NOMO-1 treated with dmso at 0.1 percent for 144 hours (cell line): ENCODE data around the gene ATF7.
A peak's percentile ranks its signal among the peaks of the same experiment; 100 is the strongest.

Experiments used
- DNase-seq: peaks from one replicate; lab custom pipeline; 2025; ENCODE audit not compliant: unreplicated experiment; lab: John Stamatoyannopoulos, UW

The ATF7 gene

DNA sequence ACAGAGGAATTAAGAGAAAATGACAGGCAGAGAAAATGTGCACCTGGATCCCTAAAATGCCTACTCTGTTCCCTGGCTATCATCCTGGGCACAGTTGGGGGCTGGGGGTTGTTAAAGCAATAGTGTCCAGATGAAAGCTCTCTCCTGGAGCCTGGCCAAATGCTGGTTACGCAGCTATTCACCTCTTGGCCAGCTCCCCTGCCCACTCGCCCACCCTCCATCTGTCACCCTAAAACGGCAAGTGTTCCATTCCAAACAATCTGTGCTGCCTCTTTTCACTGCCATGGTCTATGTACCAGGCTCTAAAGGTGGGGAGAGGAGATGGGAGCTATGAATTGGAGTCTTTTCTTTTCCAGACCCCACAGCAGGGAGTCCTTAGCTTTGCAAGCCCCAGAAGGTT, 94.2 kb downstream of the ATF7 start:
- no peak for DNase-seq

- DNase-seq = no peak
These were observed 95.3 kb downstream of the ATF7 start for GRCh38 chr12:53530920-53531319.

DNA sequence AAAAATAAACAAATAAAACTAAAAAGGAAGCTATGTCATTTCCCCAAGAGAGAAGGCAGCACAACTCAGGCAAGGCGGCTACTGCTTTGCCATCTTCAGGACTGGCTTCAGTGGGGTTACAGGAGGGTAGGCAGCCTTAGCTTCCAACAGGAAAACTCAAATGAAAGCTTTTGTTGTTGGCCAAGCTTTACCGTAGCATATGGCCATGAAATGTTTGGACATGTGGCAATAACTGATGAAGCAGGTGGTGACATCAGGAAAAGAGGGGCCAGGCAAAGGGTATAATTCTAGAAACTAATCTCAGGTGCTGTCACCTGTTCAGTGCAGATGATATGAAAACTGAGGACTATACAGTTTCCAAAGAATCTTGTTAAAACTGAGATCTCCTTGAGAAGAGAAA, 96.1 kb downstream of the ATF7 start:
- DNase-seq = no peak

DNA sequence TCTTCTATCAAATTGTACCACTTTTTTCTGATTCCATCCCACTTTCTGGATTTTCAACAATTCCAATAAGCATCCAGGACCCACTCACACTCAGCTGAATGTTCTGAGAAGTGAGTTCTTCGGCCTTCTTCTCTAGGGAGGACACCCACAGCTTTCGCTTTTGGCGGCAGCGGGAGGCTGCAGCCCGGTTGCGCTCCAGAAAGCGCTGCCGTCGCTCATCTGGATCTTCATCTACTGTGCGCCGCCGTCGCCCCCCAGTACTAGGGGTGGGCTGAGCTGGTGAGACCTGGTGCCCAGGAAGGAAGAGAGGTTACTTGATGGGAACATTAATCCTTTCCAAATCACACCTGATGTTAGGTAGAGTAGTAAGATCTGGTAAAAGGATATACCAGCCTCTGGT, 101.7 kb downstream of the ATF7 start:
- no peak for DNase-seq

- DNase-seq = no peak
These were observed 103.1 kb downstream of the ATF7 start for GRCh38 chr12:53523131-53523530.

DNA sequence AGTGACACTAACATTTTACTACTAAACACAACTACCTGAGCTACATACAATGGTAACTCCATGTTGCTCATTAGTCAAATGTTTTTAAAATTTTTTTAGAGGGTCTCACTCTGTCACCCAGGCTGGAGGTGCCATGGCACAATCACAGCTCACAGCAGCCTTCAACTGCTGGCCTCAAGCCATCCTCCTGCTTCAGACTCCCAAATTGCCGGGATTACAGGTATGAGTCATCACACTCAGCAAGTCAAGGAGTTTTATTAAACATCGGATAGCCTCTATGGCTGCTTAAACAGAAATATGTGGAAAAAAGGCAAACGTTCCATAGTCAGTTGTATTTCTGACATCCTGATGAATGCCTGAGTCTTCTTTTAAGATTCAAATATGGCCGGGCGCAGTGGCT, 107.8 kb downstream of the ATF7 start:
- DNase-seq = no peak

GRCh38 chr12:53516758-53517455, 109.3 kb downstream of the ATF7 start:
- no peak for DNase-seq

GRCh38 chr12:53515291-53515680, 110.9 kb downstream of the ATF7 start:
- no peak for DNase-seq

DNA sequence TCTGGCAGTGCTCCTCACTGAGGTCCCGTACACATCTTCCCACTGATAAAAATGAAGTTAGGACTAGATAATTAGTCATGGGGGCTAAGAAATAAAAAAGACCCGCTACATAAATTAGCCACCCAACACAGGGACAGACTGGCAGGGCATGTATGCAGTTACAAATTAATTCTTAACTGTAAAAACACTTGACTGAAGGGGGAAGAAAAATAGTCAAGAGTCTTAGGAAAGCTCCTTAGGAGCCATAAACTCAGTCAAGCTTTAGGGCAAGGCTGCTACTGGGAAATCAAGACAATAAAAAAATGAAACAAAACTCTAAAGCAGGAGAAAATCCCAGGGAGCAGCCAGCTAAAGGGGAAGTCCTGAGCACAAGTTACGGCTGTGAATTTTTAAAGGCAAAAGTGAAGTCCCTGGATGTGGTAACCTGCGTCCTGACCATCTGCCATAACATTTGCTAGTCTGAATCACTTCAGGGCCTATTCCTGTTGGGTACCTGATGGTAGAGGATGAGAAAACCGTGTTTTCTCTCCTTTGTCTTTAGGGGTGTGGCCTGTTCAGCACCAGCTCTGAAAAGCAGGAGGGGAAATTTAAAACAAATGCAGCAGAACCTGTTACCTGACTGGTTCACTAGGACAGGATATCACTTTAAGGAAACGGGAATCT, 111.4 kb downstream of the ATF7 start:
- no peak for DNase-seq

DNA sequence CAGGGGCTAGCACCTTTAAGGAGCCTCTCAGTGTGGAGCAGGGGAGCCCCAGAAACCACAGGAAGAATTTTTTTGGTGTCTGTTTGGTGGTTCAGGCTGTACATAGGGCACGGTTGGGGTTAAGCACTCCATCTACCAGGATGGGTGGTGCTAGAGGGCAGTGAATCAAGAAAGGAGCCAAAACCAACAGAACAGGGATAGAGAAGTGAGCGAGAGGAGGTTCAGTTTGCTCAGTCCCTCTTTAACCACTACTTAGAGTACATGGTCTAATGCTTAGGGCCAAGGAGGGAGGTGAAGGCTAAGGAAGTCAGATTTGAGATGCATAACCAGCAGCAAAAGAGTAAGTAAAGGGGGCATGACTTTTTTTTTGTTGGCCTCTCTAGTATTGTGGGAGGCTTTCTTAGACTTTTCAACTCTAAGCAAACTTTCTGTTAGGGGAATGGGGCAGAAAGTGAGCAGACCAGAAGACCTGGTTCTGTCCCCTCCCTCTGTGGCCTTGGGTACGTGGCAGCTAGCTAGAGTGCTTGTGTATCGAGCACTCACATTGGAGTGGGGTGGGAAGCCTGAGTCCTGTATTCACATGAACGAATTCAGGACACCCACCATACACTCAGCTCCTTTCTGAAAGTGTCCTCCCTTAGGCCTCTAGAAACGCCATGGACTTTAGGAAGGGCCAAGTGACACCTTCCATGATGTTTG, 112.3 kb downstream of the ATF7 start:
- DNase-seq = no peak

GRCh38 chr12:53510181-53510812, 115.9 kb downstream of the ATF7 start:
- no peak for DNase-seq

GRCh38 chr12:53508534-53509170, 117.5 kb downstream of the ATF7 start:
- peak; percentile 70 for DNase-seq

DNA sequence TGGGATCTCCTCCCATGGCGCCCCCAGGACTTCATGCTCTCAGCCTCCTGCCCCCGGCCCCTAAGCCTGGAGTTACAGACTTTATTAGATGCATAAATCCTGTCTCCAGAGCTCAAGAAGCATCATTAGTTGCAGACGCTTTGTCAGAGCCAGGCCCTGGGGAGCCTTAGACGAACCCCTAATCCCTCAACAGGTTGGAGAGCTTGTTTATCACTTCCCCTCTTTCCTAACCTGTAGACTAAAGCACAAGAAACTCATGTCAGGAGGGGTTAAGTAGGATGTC, 118.6 kb downstream of the ATF7 start:
- DNase-seq = no peak

- no peak for DNase-seq
These were observed 119.1 kb downstream of the ATF7 start, which contains the start of gene NPFF for GRCh38 chr12:53506881-53507602. Gene NPFF (minus strand): TSS chr12:53507484. CDS start chr12:53507474, 10 bp downstream.

- no peak for DNase-seq
These were observed 119.8 kb downstream of the ATF7 start for GRCh38 chr12:53506450-53506785.

DNA sequence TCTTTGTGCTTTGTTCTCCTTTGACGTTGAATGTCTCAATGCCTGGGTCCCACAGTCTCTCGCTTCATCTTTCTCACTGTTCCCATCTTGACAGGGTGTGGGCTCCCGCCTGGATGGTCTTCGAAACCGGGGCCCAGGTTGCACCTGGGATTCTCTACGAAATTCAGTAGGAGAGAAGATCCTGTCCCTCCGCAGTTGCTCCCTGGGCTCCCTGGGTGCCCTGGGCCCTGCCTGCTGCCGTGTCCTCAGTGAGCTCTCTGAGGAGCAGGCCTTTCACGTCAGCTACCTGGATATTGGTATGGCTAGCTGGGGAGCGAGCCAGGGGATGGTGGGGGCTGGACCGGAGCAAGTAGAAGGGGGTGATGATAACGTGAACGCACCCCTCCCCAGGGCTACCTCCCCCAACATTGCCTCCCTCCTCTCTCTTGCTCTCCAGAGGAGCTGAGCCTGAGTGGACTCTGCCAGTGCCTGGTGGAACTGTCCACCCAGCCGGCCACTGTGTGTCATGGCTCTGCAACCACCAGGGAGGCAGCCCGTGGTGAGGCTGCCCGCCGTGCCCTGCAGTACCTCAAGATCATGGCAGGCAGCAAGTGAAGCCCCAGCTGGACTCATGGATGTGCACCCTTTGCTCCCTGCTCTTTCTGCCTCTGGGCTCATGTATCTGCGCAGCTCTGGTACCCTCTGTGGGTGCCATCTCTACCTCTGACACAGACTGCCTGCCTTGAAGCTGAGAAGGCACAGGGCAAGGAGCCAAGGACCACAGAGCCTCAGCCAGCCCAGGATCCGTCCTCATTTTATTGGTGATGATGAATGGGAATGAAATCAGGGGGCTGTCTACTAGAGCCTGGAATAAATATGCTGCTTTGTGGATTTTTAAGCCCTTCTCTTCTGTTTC, 120.4 kb downstream of the ATF7 start:
- no peak for DNase-seq

- DNase-seq = no peak
These were observed 121.1 kb downstream of the ATF7 start for GRCh38 chr12:53505086-53505485.

DNA sequence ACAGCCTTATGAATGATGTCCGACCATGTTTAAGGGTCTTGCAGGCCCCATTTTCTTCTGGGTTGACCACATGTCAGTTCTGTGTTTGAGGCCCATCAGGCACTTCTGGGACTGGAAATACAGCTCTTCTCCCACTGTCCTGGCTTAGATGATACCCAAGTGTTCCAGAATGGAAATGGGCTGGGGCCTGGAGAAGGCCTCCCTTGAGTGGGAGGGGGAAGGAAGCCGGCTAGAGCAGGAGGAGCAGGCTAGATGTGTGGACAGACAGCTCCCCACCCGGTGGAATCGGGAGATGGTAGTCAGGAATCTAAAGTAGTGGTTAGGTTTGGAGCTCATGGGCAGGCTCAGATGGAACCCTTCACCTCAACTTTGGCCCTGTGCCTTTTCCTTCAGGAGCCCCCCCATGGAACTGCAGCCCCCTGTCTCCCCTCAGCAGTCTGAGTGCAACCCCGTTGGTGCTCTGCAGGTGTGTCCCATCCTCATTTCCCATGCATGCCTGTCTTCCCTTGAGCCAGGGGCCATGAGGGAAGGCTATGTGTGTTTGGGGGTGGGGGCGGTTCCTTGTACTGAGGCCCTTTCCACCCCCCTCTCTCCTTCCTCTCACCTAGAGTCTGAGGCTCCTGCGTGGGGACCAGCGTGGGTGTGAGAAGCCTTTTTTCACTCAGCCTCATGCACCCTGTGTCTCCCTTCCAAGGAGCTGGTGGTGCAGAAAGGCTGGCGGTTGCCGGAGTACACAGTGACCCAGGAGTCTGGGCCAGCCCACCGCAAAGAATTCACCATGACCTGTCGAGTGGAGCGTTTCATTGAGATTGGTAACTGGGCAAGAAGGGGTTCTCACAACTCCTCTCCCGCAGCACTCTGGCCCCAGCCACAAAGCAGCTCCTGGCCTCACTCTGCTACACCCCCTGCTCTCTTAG, 121.9 kb downstream of the ATF7 start:
- no peak for DNase-seq
